NOMO-1 (cell line): ENCODE measurements around the gene PPARA.
"Not testable (repeated sequence)": the region's sequence is repeated elsewhere in the genome, so short reads cannot be mapped to it uniquely, and the experiment has no call there.

Source experiments
- DNase-seq, 2 experiments: peaks; one replicate each; lab custom pipeline; 2025; ENCODE audit not compliant: unreplicated experiment in 2 of 2; lab: John Stamatoyannopoulos, UW

The PPARA gene

DNA sequence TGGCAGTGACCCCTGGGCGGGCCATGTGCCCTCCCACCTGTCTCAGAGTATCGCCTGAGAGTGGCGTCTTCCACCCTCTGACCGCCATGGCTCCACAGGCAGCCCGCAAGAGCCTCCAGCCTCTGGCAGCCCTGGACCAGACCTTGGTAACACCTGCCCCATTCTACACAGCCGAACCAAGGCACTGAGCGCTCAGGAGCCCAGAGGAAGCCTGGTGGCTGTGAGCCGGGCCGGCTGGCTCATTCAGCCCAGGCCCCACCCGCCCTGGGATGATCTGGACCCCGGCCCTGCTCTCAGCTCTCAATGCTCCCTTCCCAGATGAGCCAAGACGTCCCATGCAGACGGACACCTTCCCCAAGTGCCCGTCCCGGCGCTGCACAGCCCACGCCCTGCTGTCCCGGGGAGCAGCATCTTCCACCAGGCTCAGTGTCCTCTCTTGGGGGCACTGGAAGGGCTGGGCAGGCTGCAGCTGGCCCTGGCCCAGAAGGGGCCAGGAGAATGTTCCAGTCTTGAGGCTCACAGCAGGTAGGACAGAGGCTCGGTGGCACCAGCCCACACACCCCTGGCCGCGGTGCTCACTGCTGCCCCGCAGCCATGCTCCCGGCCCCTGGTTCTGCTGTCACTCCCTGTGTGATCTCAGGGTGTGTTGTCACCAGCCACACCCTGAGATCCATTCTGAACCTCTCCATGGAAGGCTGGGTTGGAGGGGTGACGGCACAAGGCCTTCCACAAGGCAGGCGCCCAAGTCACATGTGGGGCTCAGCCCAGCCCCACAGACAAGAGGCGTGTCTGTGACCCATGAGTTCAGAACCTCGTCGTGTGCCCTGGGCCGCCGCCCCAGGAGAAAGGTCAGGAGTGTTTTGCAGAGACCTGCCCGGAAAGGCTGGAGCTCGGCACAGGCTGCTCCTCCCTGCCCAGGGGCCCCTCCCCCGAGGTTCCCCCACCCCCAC lies 24.2 kb upstream of the PPARA start:
- DNase-seq = no peak

DNA sequence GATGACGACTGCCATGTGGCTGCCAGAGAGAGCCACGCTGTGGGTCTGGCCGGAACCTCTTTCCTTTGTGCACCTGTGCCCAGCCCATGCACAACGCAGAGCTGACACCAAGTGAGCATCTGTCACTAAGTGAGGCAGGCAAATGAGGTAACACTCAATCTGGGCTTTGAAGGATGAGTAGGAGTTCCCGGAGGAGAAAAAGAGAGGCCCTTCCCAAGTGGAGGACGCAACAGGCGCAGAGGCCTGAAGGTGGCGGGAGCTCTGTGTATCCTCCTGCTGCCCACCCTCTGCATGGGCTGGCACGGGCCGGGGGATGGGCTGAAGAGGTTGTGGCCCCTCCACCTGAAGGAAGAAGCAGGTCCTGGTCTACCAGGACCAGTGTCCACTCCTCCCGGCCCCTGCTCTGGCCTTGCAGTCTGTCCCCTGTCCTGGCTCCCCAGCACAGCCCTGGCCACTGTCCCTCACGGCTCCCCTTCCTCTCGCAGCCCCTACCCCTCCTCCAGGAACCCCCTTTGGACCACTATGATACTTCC lies 23.4 kb upstream of the PPARA start:
- DNase-seq = no peak

DNA sequence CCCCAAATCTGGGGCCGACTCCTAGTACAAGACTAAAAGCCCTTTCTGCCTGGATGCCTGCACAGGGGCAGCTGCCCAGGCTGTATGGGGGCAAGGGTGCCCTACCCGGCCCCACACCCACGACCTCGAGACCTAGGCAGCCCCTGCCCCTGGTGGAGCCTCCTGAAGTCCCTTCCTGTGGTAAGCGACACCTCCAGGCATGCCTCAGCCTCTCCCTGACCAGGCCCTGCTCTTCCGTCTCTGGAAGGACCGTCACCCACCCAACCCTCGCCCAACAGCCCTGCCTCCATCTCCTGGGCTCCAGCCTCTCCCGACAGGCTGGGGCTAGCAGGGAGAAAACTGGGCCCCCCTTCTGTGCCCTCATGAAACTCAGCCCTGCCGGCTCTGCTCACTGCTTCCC lies 22.8 kb upstream of the PPARA start:
- no peak for DNase-seq

DNA sequence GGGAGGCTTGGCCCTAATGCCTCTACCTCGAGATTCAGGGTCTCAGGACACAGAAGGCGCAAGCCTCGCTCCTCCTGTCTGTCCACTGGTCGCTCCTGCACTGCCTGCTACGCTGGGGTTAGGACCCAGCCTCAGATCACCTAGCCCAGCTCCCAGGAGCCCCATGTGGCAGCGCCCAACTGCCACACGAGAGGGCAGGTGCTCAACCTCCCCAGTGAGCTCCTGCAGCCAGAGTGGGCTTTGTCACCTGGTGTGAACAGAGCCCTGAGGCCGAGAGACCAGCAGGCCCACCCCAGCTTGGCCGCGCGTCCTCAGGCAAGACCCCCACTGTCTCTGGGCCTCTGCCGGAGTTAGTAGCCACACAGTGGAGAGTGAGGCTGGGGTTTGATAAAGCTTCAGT lies 21.7 kb upstream of the PPARA start:
- no peak for DNase-seq

DNA sequence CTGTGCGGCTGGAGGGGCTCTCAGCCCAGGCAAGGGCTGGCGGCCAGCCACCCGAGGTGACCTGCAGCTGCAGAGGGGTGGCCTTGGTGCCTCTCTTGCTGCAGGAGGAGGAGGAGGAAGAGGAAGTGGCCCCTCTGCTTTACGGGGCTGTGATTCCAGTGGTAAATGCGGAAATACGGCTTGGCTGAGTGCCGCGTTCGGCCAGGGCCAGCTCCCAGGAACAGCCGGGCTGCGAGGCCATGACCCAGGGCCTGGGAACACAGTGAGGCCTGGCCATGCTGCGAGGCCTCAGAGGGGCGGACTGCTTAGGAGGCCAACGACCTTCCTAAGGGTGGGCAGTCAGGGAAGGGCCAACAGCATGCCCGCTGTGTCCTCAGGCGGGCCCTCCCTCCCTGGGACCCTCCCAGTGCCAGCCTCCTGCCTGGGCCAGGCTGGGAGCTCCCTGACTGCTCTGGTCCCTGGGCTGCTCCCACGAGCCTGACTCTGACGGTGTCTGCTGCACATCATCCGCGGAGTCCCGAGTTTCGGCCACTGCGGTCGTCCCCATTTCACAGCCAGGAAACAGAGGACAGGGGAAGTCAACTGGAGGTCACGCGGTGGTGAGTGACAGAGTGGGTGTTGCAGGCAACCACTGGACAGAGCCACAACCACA lies 20.8 kb upstream of the PPARA start:
- peak; percentile 80 for DNase-seq

DNA sequence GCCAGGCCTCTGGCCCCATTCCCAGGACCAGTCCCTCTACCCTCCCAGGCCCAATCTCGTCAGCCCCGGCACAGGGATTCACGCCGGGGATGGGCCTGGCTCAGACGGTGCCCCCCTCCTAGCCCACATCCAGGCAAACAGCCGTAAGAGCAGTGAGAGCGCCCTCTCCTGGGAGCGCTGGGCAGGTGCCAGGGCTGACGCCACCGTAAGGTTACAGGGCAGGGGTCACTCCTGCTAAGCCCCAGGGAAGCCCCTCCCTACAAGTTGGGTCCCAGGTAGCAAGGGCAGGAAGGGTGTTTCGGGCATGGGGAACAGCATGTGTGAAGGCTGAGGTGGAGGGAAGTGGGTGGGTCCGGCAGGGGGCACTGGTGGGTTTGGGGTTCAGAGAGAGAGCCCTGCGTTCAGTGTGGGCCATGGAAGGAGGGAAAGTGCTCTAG lies 19.2 kb upstream of the PPARA start:
- DNase-seq = no peak

DNA sequence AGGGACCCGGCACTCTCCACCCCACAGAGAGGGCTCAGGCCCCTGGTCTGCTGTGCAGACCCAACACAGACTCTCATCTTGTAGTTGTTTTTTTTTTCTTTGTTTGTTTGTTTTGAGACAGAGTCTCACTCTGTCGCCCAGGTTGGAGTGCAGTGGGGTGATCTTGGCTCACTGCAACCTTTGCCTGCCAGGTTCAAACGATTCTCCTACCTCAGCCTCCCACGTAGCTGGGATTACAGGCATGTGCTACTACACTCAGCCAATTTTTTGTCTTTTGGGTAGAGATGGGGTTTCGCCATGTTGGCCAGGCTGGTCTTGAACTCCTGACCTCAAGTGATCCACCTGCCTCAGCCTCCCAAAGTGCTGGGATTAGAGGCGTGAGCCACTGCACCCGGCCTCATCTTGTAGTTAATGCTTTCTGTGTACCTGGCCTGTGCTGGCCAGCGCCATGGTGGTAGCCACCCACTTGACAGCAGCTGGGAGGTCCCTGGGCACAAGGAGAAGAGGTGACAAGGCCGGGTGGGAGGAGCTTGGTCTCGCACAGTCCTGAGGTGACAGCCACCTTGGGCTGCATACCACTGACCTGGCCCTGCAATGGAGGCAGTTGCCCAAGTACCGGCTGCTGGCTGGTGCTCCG lies 18.0 kb upstream of the PPARA start:
- not testable (repeated sequence) for DNase-seq

DNA sequence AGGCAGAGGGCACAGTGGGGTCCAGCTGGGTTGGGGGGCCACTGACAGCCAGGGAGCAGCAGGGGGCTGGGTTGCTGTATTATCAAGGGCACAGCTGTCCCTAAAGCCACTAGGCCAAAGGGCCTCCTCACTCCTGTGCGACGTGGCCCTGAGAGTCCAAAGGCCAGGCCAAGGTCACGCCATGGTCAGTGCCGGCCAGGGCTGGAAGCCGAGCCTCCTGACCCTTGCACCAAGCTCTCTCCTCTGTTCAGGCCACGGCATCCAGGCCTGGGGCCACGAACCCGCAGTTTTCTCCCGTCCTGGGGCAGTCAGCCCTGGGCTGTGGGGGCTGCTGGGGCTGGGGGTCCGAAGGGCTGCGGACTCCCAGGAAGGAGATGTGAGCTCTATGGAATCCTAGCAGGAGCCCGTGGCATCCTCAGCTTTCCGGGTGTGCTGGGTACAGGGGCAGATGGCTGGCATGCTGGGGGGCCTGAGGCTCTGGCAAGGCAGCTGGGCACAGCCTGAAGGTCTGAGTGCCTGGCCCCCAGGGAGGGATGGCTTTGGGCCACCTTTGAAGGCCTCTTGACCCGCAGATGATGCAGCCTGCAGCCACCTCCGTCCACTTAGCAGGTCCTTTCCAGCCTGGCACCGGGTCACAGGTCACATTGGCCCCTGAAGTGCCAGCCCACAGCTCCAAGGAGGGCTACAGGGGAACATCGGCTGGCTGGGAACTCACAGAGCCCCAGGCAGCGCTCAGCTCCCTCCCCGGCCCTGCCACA lies 17.3 kb upstream of the PPARA start:
- DNase-seq = no peak

DNA sequence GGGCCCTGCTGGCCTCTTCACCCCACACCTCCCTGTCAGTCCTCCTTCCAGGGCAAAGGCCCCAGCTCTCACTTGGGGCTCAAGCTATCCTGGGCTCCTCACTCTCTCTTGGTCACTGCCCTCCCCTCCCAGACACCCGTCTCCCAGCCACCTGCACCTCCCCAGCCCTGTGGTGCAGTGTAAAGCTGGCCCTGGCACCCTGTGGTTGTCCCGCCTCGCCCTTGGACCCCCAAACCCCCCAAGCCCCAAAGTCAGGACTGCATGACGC lies 16.8 kb upstream of the PPARA start:
- no peak for DNase-seq

DNA sequence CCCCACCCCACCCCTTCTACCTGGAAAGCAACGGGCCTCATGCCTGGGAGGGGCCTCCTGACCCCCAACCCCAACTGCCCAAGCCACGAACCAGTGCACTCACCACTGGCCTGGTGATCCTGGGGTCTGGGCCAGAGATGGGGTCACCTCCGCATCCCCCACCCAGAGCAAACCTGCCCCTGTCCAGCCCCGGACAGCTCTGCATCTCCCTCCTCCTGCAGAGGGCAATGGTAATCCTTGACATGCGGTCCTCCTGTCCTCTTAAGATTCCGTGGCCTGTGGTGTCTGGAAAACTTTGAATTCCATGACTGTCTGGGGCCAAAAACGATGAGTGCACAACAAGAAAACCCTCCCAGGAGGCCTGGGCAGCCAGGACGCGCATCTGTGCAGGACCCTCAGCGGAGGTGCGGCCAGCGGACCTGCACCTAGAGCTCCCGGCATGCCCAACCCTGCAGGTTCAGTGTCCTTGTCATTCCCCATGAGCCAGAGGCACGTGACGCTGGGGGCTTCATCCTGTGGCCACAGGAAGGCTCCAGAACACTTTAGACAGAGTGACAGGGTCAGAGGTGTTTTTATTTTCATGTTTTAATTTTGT lies 16.1 kb upstream of the PPARA start:
- no peak for DNase-seq

DNA sequence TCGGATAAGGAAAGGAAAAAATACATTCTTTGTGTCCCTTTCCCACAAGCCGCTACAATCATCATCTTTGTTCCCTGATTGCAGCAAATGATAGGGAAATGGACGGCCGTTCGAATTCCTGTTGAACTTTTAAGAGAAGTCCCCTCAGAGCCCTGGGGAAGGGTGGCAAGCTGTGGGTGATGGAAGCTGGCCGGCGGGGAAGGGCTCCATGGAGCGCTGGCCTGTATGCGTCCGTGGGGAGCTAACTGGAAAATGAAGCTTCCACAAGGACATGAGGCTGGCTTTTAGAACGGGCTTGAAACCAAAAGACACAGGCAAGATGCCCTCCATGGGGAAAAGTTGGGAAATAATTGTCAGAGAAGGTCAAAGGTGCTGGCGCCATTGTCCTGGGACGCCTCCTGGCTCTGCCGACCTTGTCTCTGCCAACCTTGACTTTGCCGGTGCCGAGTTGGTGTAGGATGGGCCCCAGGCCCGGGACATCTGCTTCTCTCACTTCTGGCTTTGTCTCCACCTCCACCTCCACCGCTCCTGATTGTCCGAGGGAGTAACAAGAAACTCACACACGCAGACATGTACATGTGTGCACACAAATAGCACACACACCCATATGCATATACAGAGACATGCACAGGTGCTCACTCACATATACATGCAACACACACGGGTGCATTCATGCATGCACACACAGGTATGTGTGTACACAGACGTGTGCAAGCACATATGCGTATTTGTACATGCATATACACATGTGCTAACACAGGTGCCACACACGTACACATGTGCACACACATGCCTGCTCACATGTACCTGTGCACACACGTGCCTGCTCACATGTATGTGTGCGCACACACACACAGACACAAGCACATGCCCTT lies 14.5 kb upstream of the PPARA start:
- DNase-seq = no peak

DNA sequence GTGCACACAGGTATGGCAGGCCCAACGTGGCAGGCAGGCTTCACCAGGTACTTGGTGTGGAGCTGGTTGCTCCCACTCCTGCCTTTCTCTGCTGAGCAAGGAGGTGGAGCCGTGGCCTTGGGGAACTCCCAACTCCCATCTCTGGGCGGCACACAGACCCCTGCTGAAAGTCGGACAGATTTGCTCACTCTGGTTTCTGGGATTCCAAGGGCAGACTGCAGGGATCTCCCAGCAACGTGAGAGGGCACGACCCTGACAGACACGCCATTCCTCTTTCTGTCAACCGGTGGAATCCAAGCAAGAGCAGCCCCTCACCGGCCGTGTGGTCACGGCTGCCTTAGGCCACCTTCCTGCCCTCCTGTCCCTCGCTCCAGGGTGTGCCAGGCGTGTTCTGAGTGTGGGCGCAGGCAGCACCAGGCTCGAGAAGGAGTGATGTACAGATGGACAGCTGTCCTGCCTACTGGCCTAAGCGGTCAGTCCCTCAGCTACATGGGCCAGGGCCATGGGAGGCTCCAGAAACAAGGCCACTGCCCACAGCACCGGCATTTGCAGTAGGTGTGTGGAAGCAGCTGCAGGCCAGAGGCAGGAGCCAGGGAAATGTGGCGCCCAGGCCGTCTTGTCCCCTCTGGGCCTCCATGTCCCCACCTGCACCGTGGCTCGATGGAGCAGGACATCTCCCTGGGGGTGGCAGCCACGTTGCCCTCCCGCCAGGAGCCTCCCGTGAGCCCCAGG lies 13.7 kb upstream of the PPARA start:
- DNase-seq = no peak

DNA sequence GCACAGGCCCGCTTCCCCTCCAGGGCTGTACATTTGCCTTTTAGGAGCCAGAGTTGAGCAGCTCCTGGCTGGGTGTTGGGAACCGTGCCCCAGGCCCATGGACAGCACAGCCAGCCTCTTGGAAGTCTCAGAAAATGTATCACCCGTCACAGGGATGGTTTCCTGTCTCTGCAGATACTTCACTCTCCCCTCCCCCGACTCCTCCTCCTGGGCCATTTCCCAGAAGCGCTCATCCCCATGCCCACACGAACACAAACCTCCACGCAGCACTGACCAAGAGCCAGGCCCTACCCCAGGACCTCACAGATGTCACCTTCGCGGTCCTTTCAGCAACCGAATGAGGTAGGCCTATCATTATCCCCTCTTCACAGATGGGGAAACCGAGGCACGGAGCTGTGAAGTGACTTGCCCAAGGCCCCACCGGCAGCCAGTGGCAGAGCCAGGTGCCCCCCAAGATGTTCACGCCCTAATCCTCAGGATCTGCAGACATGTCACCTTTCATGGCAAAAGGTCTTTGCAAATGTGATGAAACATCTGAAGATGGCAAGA lies 13.0 kb upstream of the PPARA start:
- no peak for DNase-seq

DNA sequence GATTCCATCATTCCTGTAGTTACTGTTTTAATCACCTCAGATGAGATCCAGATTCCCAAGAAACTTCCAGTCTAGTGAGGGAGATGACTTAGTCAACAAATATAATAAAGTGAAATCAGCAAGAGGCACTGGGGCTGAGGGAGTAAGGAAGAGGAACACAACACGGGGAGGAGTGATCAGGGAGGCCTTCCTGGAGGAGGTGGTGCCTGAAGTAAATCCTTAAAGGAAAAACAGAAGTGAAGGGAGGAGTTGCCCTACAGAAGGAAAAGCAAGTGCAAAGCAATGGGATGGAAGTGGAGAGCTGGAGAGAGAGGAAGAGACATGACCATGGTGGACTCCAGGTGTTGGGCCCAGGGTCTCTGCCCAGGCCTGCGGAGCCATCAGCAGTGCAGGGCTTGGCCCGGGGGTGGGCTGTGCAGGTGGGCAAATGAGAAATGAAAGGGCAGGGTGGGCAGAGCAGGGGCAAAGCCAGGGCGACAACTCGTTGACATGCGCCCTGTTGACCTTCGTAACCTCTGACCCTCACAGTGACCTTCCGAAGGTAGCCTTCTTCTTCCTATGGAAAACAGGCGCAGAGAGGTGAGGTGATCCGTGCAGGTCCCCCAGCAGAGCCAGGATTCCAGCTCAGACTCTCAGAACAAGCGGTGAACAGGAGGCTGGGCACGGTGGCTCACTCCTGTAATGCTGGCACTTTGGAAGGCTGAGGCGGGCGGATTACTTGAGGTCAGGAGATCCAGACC lies 12.1 kb upstream of the PPARA start:
- no peak for DNase-seq

DNA sequence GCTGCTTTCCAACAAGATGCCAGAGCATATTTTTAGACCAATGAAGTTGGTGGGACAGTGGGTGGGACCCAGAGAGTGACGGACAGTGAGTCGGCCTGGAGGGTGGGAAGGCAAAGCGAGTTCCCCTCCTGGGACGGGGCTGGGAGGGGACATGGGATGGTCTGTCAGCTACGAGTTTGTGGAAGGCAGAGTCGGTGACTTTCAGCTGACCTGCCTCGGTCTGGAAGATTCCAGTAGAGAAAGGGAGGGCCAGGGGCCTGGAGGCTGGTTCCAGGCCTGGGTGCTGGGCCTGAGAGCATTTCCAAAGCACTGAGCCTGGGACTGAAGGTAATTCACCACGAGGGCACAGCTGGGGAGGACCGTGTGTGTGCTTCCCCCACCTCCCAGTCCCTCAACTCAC lies 10.9 kb upstream of the PPARA start:
- not testable (repeated sequence) for DNase-seq

DNA sequence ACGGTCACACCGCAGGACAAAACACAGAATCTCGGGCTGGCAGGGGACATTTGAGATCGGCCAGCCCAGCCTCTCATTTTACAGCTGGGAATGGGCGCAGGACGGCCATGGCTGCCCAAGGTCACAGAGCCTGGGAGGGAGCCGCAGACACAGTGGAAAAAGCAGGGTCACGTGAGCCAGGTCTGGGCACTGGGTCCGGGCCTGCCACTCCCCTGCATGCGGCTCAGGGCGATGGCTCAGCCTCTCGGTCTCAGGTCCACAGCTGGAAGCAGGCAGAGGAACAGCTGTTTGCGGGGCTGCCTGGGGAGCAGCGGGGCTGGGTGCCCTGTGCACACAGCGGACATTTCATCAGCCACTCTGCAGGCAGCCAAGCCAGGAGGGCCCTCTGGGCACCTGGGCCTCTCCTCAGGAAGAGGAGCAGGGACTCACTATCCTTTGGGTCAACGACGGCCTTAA lies 10.4 kb upstream of the PPARA start:
- DNase-seq = no peak

DNA sequence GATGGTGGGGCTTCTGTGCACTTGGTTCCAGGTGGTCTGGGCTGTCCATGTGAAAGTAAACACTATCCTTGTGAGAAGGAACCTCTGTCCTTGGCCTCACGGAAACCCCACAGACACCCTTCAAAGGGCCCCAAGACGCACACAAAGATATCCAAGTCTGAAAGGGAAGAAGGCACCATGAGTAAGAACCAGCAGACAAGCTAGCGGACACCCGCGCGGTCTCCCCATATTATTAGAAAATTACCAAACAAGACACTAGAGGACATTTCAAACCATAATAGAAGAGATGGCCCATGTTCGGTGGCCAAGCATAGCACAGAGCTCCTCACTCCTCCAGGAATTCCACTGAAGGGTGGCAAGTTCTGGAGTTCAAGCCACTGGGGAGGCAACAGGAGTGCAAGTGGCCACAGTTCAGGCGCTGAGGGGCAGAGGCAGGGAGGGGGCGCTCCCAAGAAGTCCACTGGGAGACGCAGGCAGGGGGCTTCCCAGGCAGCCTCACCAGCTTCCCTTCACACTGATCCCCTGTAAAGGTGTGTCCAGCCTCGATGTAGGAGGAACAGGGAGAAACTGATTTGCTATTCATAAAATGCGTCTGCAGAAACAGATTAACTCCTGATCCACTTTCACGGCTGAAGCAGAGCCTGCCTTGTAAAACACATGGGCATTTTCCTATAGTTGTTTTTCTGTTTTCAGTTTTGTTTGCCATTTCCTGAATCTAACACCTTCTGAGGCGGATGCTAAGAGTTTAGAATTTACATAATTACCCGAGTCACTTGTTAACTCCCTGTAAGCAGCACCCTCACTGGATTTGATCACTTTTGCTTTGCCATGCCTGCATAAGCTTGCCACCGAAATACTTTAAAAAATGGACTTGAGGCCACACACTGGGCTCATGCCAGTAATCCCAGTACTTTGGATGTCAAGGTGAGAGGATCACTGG lies 9.1 kb upstream of the PPARA start:
- no peak for DNase-seq
